Measurements from ENCODE around the gene HILPDA.

- TF ChIP-seq CTCF (IDR thresholded peaks at IDR 0.05 in 4 of 5, conservative IDR thresholded peaks at IDR 0.05 in 1 of 5) (no peak), POLR2A (IDR thresholded peaks at IDR 0.05) (no peak)
These were observed 30.9 kb upstream of the HILPDA start for GRCh38 chr7:128424686-128425275.
